B cell (primary cell): ENCODE measurements around the gene STK33. TPM values are rescaled to one million over a fixed set of nuclear protein-coding genes. Genes with fewer than 3 reads are reported as not detected.
"Not testable (repeated sequence)": the region's sequence is repeated elsewhere in the genome, so short reads cannot be mapped to it uniquely, and the experiment has no call there.

Experiments used
- ATAC-seq: fragments of 200-7000 bp; cut with Tn5 transposase; one replicate; pipeline ENCODE4 v1.10.0; 2021; ENCODE audit warnings: low read depth, mild to moderate bottlenecking, moderate number of reproducible peaks, moderate library complexity
- CTCF ChIA-PET: fragments of 350-600 bp; sonication (Branson Sonifier 250); formaldehyde crosslinking; loops from one replicate; lab custom pipeline; 2021; ENCODE audit warnings: antibody characterized with exemption, inconsistent platforms; lab: Charles Lee
- POLR2A ChIA-PET: fragments of 350-600 bp; sonication (Branson Sonifier 250); formaldehyde crosslinking; loops from one replicate; lab custom pipeline; 2021; ENCODE audit warnings: antibody characterized with exemption; lab: Charles Lee
- DNase-seq: peaks from one replicate; pipeline ENCODE4 v3.0.0; 2013
- H2AFZ ChIP-seq: 2 replicates; pipeline ENCODE4 v1.6.1; 2012; ENCODE audit warnings: mild to moderate bottlenecking, low read depth, low read length; ENCODE audit not compliant: insufficient read depth, poor library complexity, severe bottlenecking
- H3K27ac ChIP-seq, 2 donors: 1 replicate in 1 of 2; 2 replicates in 1 of 2; pipeline ENCODE4 v1.5.1; 2012 to 2013; ENCODE audit warnings: low read length in 2 of 2, mild to moderate bottlenecking in 2 of 2, moderate library complexity in 1 of 2
- H3K27me3 ChIP-seq, 4 experiments: fragments of 200-600 bp in 1 of 4; sonication (generic) in 1 of 4; replicated peaks in 1 of 4; 1 replicate in 2 of 4; 2 replicates in 2 of 4; pipeline versions ENCODE4 v1.6.1 to v1.7.0; 2013 to 2016; ENCODE audit warnings: low read length in 3 of 4, mild to moderate bottlenecking in 2 of 4, mixed read lengths in 1 of 4, moderate library complexity in 1 of 4; ENCODE audit not compliant: insufficient read depth in 4 of 4, control insufficient read depth in 3 of 4; ENCODE audit errors: control extremely low read depth in 1 of 4
- H3K36me3 ChIP-seq, 2 experiments: replicated peaks in 1 of 2; 1 replicate in 1 of 2; 2 replicates in 1 of 2; pipeline versions ENCODE4 v1.6.1 to v1.7.1; 2013; ENCODE audit warnings: low read length in 1 of 2; ENCODE audit not compliant: insufficient read depth in 2 of 2, control insufficient read depth in 1 of 2; ENCODE audit errors: control extremely low read depth in 1 of 2, extremely low read depth in 1 of 2
- H3K4me1 ChIP-seq, 2 donors: fragments of 200-600 bp in 1 of 2; sonication (generic) in 1 of 2; 1 replicate in 1 of 2; 2 replicates in 1 of 2; pipeline versions ENCODE4 v1.5.1 to v1.6.1; 2013 to 2017; ENCODE audit warnings: low read length in 2 of 2; ENCODE audit not compliant: control insufficient read depth in 2 of 2, insufficient read depth in 2 of 2
- H3K4me2 ChIP-seq: replicated peaks from 2 replicates; pipeline ENCODE3; 2012; ENCODE audit warnings: mild to moderate bottlenecking, low read depth, low read length; ENCODE audit not compliant: poor library complexity, severe bottlenecking
- H3K4me3 ChIP-seq, 5 experiments: fragments of 200-600 bp in 1 of 5; sonication (generic) in 1 of 5; 1 replicate in 3 of 5; 2 replicates in 2 of 5; pipeline versions ENCODE4 v1.5.1 to v1.7.0; 2011 to 2016; ENCODE audit warnings: low read length in 4 of 5, mild to moderate bottlenecking in 4 of 5, low read depth in 2 of 5, control low read depth in 1 of 5, moderate library complexity in 1 of 5; ENCODE audit not compliant: insufficient read depth in 1 of 5; ENCODE audit errors: control extremely low read depth in 1 of 5, extremely low read depth in 1 of 5
- H3K79me2 ChIP-seq: fragments of 200-600 bp; sonication (generic); one replicate; pipeline ENCODE4 v1.6.0; 2016; ENCODE audit warnings: low read length; ENCODE audit not compliant: control insufficient read depth, insufficient read depth
- H3K9ac ChIP-seq: fragments of 200-600 bp; sonication (generic); 2 replicates; pipeline ENCODE4 v1.6.1; 2017; ENCODE audit warnings: mild to moderate bottlenecking, low read length, moderate library complexity
- H3K9me3 ChIP-seq, 3 donors: one replicate each; pipeline versions ENCODE4 v1.6.1 to v1.7.1; 2013; ENCODE audit warnings: low read length in 2 of 3; ENCODE audit not compliant: control insufficient read depth in 2 of 3, insufficient read depth in 1 of 3; ENCODE audit errors: control extremely low read depth in 1 of 3
- H4K20me1 ChIP-seq: 2 replicates; pipeline ENCODE4 v1.6.0; 2012; ENCODE audit warnings: mild to moderate bottlenecking, low read length; ENCODE audit not compliant: insufficient read depth, control insufficient read depth, poor library complexity, severe bottlenecking
- H3K27ac Mint-ChIP-seq: one replicate; pipeline ENCODE4 v1.8.0; 2021; ENCODE audit warnings: mixed read lengths
- H3K27me3 Mint-ChIP-seq: one replicate; pipeline ENCODE4 v1.8.0; 2021; ENCODE audit warnings: mixed read lengths
- H3K4me1 Mint-ChIP-seq: one replicate; pipeline ENCODE4 v1.8.0; 2021; ENCODE audit warnings: mixed read lengths
- H3K4me3 Mint-ChIP-seq: one replicate; pipeline ENCODE4 v1.8.0; 2021; ENCODE audit warnings: mixed read lengths
- H3K9me3 Mint-ChIP-seq: one replicate; pipeline ENCODE4 v1.8.0; 2022; ENCODE audit warnings: mixed read lengths; ENCODE audit not compliant: insufficient read depth
- CTCF ChIP-seq: fragments of 200-600 bp; IDR thresholded peaks from one replicate; pipeline ENCODE4 v1.8.0; 2022; ENCODE audit warnings: antibody characterized with exemption, mild to moderate bottlenecking
- EZH2 ChIP-seq: IDR thresholded peaks from 2 replicates; pipeline ENCODE4 v1.6.1; 2012; ENCODE audit warnings: borderline replicate concordance, low read depth, mild to moderate bottlenecking, moderate library complexity, low read length; ENCODE audit not compliant: insufficient read depth, poor library complexity, severe bottlenecking
- WGBS: methylation state at CpG from one replicate; pipeline ENCODE4 v1.1.5; 2013; ENCODE audit warnings: missing lambda C conversion rate; ENCODE audit not compliant: insufficient coverage; 5-methylcytosine and 5-hydroxymethylcytosine counted together
- intact Hi-C: fragments of 100-400 bp; cut with micrococcal nuclease; formaldehyde crosslinking; loops from one replicate; pipeline ENCODE4 v1.10.0; 2022
- polyA plus RNA-seq: library from polyadenylated mRNA; depleted of rRNA; stranded (reverse); fragments of >200 nt; gene quantifications from 2 replicates; pipeline ENCODE4 v1.2.3, GENCODE V29; 2012
- total RNA-seq, 2 donors: library from RNA; stranded (reverse); fragments of 120-200 nt in 1 of 2; gene quantifications; 1 replicate in 1 of 2; 2 replicates in 1 of 2; pipeline versions ENCODE4 v1.2.3 to v1.2.4, GENCODE V29; 2013 to 2022

Gene STK33
- total and polyA plus RNA-seq, 2 donors (not counting 1 experiment from before 2014, with no cell fraction given), result 3.1 to 9.3 TPM

GRCh38 chr11:8477680-8478079, 116.3 kb downstream of the STK33 start:
- Mint-ChIP-seq H3K9me3 (no peaks in the 10 kb centered on the region), H3K27ac (no peak overlapping the region), H3K27me3 (no peaks in the 10 kb centered on the region), H3K4me3 (no peak overlapping the region), H3K4me1 (no peaks in the 10 kb centered on the region)
- no CpG with 5 or more reads among the region's 1 CpG for WGBS
- no peaks in the 10 kb centered on the region for H3K4me1 ChIP-seq
- no peaks in the 10 kb centered on the region for H3K79me2 ChIP-seq
- ChIA-PET POLR2A (no interaction called here), CTCF (no interaction called here)
- no peak overlapping the region for H3K4me3 ChIP-seq
- no peaks in the 10 kb centered on the region for H3K36me3 ChIP-seq
- no peaks in the 10 kb centered on the region for H3K9me3 ChIP-seq
- H3K27ac ChIP-seq, result no peak overlapping the region
- intact Hi-C loops, result no loop called here
- ATAC-seq (no peak), DNase-seq (no peak)
- no peaks in the 10 kb centered on the region for H4K20me1 ChIP-seq
- no peak overlapping the region for H2AFZ ChIP-seq
- TF ChIP-seq CTCF, result no peak
- no peak for TF ChIP-seq EZH2
- no peak overlapping the region for H3K4me2 ChIP-seq
- no peaks in the 10 kb centered on the region for H3K27me3 ChIP-seq
- H3K9ac ChIP-seq, result no peak overlapping the region

- no peak for ATAC-seq
- TF ChIP-seq EZH2, result no peak
- TF ChIP-seq CTCF, result no peak
- Histone ChIP-seq H3K4me3 (no peak overlapping the region), H3K4me1 (no peaks in the 10 kb centered on the region), H2AFZ (no peak overlapping the region), H4K20me1 (no peaks in the 10 kb centered on the region), H3K79me2 (no peaks in the 10 kb centered on the region), H3K9me3 (no peaks in the 10 kb centered on the region), H3K9ac (no peak overlapping the region), H3K27ac (no peak overlapping the region), H3K4me2 (no peak overlapping the region), H3K27me3 (no peaks in the 10 kb centered on the region), H3K36me3 (no peaks in the 10 kb centered on the region)
- no peaks in the 10 kb centered on the region for H3K27me3 Mint-ChIP-seq
- no CpG with 5 or more reads among the region's 2 CpGs for WGBS
- no peaks in the 10 kb centered on the region for H3K9me3 Mint-ChIP-seq
- ChIA-PET POLR2A (no interaction called here), CTCF (no interaction called here)
- no peak overlapping the region for H3K27ac Mint-ChIP-seq
- intact Hi-C loops, result no loop called here
- H3K4me3 Mint-ChIP-seq, result no peak overlapping the region
- no peak for DNase-seq
- H3K4me1 Mint-ChIP-seq, result no peaks in the 10 kb centered on the region
These were observed 116.9 kb downstream of the STK33 start for GRCh38 chr11:8477151-8477550.

GRCh38 chr11:8467806-8468205, 126.2 kb downstream of the STK33 start:
- H3K9me3 Mint-ChIP-seq, H4K20me1 ChIP-seq, H3K79me2 ChIP-seq, ATAC-seq, intact Hi-C loops, H3K4me3 Mint-ChIP-seq, H3K4me3 ChIP-seq, CTCF ChIA-PET, H2AFZ ChIP-seq, H3K4me1 ChIP-seq, DNase-seq, H3K27me3 Mint-ChIP-seq, H3K36me3 ChIP-seq, H3K4me1 Mint-ChIP-seq, POLR2A ChIA-PET, H3K27ac Mint-ChIP-seq, H3K27me3 ChIP-seq, H3K4me2 ChIP-seq, H3K27ac ChIP-seq, H3K9ac ChIP-seq: not testable (repeated sequence)
- peaks cover 0 to 16% (median 7%) of the 10 kb centered on the region in 3 donors for H3K9me3 ChIP-seq
- whole genome bisulfite sequencing, result 94% methylated on average over 2 of the region's 5 CpGs
